ENCODE measurements around the gene JMJD6. TPM values are rescaled to one million over a fixed set of nuclear protein-coding genes. Genes with fewer than 3 reads are reported as not detected.
"Not testable (repeated sequence)": the region's sequence is repeated elsewhere in the genome, so short reads cannot be mapped to it uniquely, and the experiment has no call there.

JMJD6 gene
- total RNA-seq, 1 donor from 2014 or later: 25.8 TPM

GRCh38 chr17:76747716-76748363 lies 21.4 kb upstream of the JMJD6 start:
- TF ChIP-seq, protein P1, sequence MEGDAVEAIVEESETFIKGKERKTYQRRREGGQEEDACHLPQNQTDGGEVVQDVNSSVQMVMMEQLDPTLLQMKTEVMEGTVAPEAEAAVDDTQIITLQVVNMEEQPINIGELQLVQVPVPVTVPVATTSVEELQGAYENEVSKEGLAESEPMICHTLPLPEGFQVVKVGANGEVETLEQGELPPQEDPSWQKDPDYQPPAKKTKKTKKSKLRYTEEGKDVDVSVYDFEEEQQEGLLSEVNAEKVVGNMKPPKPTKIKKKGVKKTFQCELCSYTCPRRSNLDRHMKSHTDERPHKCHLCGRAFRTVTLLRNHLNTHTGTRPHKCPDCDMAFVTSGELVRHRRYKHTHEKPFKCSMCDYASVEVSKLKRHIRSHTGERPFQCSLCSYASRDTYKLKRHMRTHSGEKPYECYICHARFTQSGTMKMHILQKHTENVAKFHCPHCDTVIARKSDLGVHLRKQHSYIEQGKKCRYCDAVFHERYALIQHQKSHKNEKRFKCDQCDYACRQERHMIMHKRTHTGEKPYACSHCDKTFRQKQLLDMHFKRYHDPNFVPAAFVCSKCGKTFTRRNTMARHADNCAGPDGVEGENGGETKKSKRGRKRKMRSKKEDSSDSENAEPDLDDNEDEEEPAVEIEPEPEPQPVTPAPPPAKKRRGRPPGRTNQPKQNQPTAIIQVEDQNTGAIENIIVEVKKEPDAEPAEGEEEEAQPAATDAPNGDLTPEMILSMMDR (IDR thresholded peaks at IDR 0.05; ENCODE audit: insufficient read depth, low read length, poor library complexity, severe bottlenecking): no peak
- Histone ChIP-seq H3K27me3 (ENCODE audit: control insufficient read depth, insufficient read depth, low read length) (no peaks in the 10 kb centered on the region), H3K36me3 (ENCODE audit: control insufficient read depth, insufficient read depth, low read length) (peaks cover 2% of the 10 kb centered on the region), H3K4me3 (ENCODE audit: low read depth, low read length) (no peak overlapping the region)
- DNase-seq (ENCODE audit: low read depth): no peak

DNA sequence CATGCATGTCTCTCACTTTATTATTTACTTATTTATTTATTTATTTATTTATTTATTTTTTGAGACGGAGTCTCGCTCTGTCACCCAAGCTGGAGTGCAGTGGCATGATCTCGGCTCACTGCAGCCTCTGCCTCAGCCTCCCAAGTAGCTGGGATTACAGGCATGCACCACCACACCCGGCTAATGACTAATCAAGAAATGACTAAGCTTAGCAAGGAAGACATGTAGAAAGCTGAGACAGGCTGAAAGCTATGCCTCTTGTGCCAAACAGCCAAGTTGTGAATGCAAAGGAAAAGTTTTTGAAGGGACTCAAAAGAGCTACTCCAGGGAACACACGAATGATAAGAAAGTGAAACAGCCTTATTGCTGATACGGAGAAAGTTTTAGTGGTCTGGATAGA lies 19.4 kb upstream of the JMJD6 start:
- not testable (repeated sequence) for DNase-seq (ENCODE audit: low read depth); H3K4me3 ChIP-seq (ENCODE audit: low read depth, low read length); H3K36me3 ChIP-seq (ENCODE audit: control insufficient read depth, insufficient read depth, low read length); H3K27me3 ChIP-seq (ENCODE audit: control insufficient read depth, insufficient read depth, low read length)

GRCh38 chr17:76744747-76745146 lies 18.3 kb upstream of the JMJD6 start:
- TF ChIP-seq, protein P1 (IDR thresholded peaks at IDR 0.05; ENCODE audit: insufficient read depth, low read length, poor library complexity, severe bottlenecking): no peak
- Histone ChIP-seq H3K4me3 (ENCODE audit: low read depth, low read length) (no peak overlapping the region), H3K36me3 (ENCODE audit: control insufficient read depth, insufficient read depth, low read length) (peaks cover 2% of the 10 kb centered on the region), H3K27me3 (ENCODE audit: control insufficient read depth, insufficient read depth, low read length) (no peaks in the 10 kb centered on the region)
- DNase-seq (ENCODE audit: low read depth): no peak

DNA sequence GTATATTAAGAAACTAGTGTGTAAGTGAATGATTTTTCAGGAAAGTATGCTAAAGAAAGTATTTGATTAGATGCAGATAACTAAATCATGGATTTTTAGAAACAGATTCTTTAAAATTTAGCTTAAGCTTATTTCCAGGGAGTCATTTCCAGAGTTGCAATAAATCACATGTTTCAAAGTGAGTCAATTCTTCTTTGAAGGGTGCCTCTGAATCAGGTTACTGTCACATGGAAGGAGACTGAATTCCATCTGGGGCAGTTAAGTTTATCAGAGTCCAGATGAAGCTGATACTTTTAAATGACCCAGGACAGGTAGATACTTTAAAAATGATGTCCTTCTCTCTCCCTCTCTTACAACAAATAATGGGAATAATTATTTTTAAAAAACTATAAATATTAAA lies 16.6 kb upstream of the JMJD6 start:
- H3K4me3 ChIP-seq (ENCODE audit: low read depth, low read length): no peak overlapping the region
- TF ChIP-seq, protein P1 (IDR thresholded peaks at IDR 0.05; ENCODE audit: insufficient read depth, low read length, poor library complexity, severe bottlenecking): no peak
- H3K36me3 ChIP-seq (ENCODE audit: control insufficient read depth, insufficient read depth, low read length): peaks cover 2% of the 10 kb centered on the region
- no peak for DNase-seq (ENCODE audit: low read depth)
- no peaks in the 10 kb centered on the region for H3K27me3 ChIP-seq (ENCODE audit: control insufficient read depth, insufficient read depth, low read length)

DNA sequence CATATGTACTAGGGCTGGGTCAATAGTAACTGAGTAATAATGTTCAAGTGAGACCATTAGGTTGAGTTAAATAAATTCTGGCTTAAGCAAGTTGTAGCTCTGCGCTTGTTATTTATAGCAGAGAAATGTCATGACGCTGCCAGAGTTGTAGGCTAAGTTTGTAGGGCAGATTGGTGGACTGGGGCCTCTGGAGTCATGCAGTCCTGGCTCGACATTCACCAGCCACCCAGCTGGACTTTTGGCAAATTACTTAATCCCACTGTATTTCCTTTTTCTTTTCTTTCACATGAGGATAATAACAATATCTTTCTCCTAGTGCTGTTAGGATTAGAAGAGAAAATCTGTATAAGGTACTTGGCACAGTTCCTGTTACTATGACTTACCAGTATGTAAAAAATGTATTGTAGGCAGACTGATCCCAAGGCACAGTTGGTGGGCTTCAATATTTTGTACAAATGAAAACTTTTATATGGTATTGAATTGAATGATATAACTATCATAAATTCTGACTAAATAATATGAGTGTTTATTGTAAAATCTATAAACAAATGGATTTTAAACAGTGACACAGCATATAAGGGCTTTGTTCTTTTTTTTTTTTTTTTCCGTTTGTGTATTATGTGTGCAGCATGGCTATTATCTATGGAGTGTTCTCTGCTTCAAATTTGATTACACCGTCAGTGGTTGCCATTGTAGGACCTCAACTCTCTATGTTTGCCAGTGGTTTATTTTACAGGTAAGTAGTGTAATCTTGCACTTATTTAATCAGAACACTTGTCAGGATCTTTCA lies 14.1 kb upstream of the JMJD6 start:
- H3K4me3 ChIP-seq (ENCODE audit: low read depth, low read length): no peak overlapping the region
- TF ChIP-seq, protein P1 (IDR thresholded peaks at IDR 0.05; ENCODE audit: insufficient read depth, low read length, poor library complexity, severe bottlenecking): no peak
- DNase-seq (ENCODE audit: low read depth): no peak
- H3K36me3 ChIP-seq (ENCODE audit: control insufficient read depth, insufficient read depth, low read length): peaks cover 2% of the 10 kb centered on the region
- H3K27me3 ChIP-seq (ENCODE audit: control insufficient read depth, insufficient read depth, low read length): no peaks in the 10 kb centered on the region

DNA sequence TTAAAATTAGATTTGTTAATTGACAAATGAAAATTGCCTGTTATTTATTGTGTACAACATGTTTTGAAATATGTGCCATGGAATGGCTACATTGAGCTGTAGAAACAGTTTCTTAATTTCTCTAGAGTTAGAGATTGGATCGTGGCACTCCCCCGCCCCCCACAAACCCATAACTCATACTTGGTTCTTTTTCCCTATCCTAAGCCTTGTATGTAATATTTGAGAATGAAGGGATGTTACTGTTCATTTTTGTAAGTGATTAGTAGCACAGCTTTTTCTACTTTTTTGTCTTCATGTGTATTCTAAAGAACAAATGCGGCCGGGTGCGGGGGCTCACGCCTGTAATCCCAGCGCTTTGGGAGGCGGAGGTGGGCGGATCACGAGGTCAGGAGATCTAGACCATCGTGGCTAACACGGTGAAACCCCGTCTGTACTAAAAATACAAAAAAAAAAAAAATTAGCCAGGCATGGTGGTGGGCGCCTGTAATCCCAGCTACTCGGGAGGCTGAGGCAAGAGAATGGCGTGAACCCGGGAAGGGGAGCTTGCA lies 13.2 kb upstream of the JMJD6 start:
- not testable (repeated sequence) for H3K27me3 ChIP-seq (ENCODE audit: control insufficient read depth, insufficient read depth, low read length); H3K4me3 ChIP-seq (ENCODE audit: low read depth, low read length); H3K36me3 ChIP-seq (ENCODE audit: control insufficient read depth, insufficient read depth, low read length); DNase-seq (ENCODE audit: low read depth)
